Measurements from ENCODE around the gene CAT. TPM values are rescaled to one million over a fixed set of nuclear protein-coding genes. Genes with fewer than 3 reads are reported as not detected.

The CAT gene
- total RNA-seq, 4 donors from 2014 or later: 232 to 609 (median 451) TPM

GRCh38 chr11:34425360-34425759, 13.4 kb upstream of the CAT start:
- H3K36me3 ChIP-seq: no peaks in the 10 kb centered on the region
- no peak for DNase-seq
- no peak overlapping the region for H3K4me3 ChIP-seq (replicated peaks in 1 of 3)
- intact Hi-C loops (cut with DNase I): no loop called here
- peaks cover 0 to 34% of the 10 kb centered on the region in 2 donors for H3K4me1 ChIP-seq
- 88 to 92% methylated on average over 1 of the region's 1 CpG for WGBS, 2 donors
- no peak for TF ChIP-seq POLR2A (IDR thresholded peaks at IDR 0.05)
- TF ChIP-seq, protein P1, sequence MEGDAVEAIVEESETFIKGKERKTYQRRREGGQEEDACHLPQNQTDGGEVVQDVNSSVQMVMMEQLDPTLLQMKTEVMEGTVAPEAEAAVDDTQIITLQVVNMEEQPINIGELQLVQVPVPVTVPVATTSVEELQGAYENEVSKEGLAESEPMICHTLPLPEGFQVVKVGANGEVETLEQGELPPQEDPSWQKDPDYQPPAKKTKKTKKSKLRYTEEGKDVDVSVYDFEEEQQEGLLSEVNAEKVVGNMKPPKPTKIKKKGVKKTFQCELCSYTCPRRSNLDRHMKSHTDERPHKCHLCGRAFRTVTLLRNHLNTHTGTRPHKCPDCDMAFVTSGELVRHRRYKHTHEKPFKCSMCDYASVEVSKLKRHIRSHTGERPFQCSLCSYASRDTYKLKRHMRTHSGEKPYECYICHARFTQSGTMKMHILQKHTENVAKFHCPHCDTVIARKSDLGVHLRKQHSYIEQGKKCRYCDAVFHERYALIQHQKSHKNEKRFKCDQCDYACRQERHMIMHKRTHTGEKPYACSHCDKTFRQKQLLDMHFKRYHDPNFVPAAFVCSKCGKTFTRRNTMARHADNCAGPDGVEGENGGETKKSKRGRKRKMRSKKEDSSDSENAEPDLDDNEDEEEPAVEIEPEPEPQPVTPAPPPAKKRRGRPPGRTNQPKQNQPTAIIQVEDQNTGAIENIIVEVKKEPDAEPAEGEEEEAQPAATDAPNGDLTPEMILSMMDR (IDR thresholded peaks at IDR 0.05): no peak
- peak overlapping the region in 1 of 3 donors; percentile 85 for H3K27ac ChIP-seq
- H3K9me3 ChIP-seq: no peaks in the 10 kb centered on the region
- no peaks in the 10 kb centered on the region for H3K27me3 ChIP-seq

DNA sequence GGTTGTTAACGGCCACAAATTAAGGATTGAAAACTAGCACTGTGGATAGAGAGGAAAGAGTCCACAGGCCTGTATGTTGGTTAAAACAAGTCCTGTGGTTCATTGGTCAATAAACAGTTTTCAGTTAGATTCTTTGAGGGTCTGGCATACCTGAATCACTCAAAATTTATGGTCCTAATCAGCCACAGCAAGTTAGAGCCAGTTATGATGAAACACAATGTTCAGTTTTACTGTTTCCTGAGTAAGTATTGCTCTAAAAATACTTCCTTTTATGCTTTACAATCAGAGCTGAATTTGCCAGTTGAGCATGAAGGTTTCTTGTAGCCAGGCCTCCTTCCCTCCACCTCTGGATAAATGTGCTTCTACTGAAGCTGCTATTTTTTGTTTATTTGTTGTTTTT, 12.9 kb upstream of the CAT start:
- no peak for DNase-seq
- no peak overlapping the region for H3K4me3 ChIP-seq (replicated peaks in 1 of 3)
- intact Hi-C loops (cut with DNase I): no loop called here
- 96 to 98% methylated on average over 1 of the region's 1 CpG for WGBS, 2 donors
- H3K4me1 ChIP-seq: peaks cover 0 to 34% of the 10 kb centered on the region in 2 donors
- TF ChIP-seq, protein P1 (IDR thresholded peaks at IDR 0.05): no peak
- H3K27me3 ChIP-seq: no peaks in the 10 kb centered on the region
- H3K27ac ChIP-seq: peak overlapping the region in 2 of 3 donors; percentile 71 to 85
- H3K36me3 ChIP-seq: no peaks in the 10 kb centered on the region
- no peaks in the 10 kb centered on the region for H3K9me3 ChIP-seq

DNA sequence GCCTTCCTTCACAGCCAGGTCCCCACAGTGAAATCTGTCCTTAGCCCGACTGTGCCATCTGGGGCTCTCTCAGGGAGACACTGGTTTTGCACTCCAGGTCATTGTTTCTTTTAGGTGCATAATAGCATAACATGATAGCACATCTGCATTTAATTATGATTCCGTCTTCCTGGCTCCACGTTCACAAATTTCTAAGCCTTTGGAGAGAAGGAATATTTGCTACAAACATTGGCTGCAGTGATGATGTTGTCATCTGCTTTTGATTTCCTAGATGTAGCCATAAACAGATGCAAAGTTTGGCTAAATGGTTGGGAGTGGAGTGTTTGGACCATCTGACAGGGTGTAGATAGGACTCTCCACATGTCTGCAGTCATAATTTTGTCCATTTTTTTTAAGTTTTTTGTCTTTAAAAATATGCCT, 12.0 kb upstream of the CAT start:
- H3K27me3 ChIP-seq: no peaks in the 10 kb centered on the region
- no peak for TF ChIP-seq POLR2A (IDR thresholded peaks at IDR 0.05)
- TF ChIP-seq, protein P1 (IDR thresholded peaks at IDR 0.05): no peak
- H3K9me3 ChIP-seq: no peaks in the 10 kb centered on the region
- 76 to 79% methylated on average over 3 of the region's 3 CpGs for WGBS, 2 donors
- H3K27ac ChIP-seq: peak overlapping the region in 2 of 3 donors; percentile 71 to 85
- no peak overlapping the region for H3K4me3 ChIP-seq (replicated peaks in 1 of 3)
- DNase-seq: no peak
- no peaks in the 10 kb centered on the region for H3K36me3 ChIP-seq
- H3K4me1 ChIP-seq: peaks cover 0 to 34% of the 10 kb centered on the region in 2 donors
- intact Hi-C loops (cut with DNase I): no loop called here

DNA sequence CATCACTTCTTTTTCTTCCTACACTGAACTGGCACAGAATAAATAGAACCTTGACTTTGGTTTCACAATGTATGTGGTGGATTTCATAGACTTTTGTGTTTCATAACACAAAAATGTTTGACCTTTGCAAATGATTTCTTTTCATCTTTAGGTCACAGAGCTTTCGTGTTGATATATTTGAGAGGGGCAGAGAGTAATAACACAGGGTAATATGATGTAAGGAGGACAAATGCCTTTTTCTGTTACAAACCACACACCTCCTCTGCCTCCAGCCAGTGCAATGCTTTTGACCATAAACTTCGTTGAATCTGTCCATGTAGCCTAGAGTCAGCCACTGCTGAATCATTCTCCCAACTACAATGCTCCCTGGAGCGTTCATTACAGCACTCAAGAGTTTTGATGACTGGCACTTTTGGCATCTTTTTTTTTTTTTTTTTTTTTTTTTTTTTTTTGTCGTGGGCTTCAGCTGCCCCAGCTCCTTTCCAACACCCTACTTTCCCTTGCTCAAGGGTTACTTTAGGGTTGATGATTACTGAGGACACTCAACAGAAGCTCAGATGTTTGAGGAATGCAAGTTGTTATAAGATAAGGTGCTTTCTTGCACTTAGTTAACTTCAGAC, 11.4 kb upstream of the CAT start:
- intact Hi-C loops (cut with DNase I): no loop called here
- peak; percentile 64 to 68 for DNase-seq

GRCh38 chr11:34431979-34432378, 6.8 kb upstream of the CAT start:
- no peaks in the 10 kb centered on the region for H3K36me3 ChIP-seq
- H3K4me3 ChIP-seq (replicated peaks in 1 of 3): no peak overlapping the region
- H3K9me3 ChIP-seq: no peaks in the 10 kb centered on the region
- H3K27me3 ChIP-seq: no peaks in the 10 kb centered on the region
- TF ChIP-seq POLR2A (IDR thresholded peaks at IDR 0.05): no peak
- TF ChIP-seq, protein P1 (IDR thresholded peaks at IDR 0.05): no peak
- H3K4me1 ChIP-seq: peaks cover 0 to 16% of the 10 kb centered on the region in 2 donors
- DNase-seq: no peak
- no peak overlapping the region for H3K27ac ChIP-seq
- intact Hi-C loops (cut with DNase I): no loop called here
- WGBS, 2 donors: 89 to 95% methylated on average over 4 of the region's 4 CpGs

More for the DNA sequence above, 11.4 kb upstream of the CAT start:
- Histone ChIP-seq H3K27ac (peak overlapping the region in 2 of 3 donors; percentile 71 to 85), H3K4me3 (replicated peaks in 1 of 3) (no peak overlapping the region), H3K9me3 (no peaks in the 10 kb centered on the region), H3K4me1 (peaks cover 0 to 29% of the 10 kb centered on the region in 2 donors), H3K27me3 (no peaks in the 10 kb centered on the region), H3K36me3 (no peaks in the 10 kb centered on the region)
- WGBS, 2 donors: 21 to 24% methylated on average over 4 of the region's 4 CpGs
- no peak for TF ChIP-seq POLR2A (IDR thresholded peaks at IDR 0.05)
- TF ChIP-seq, protein P1 (IDR thresholded peaks at IDR 0.05): no peak

All from thyroid gland (tissue), 4 donors.